Measurements from ENCODE around the gene ZNF678.
"Not testable (repeated sequence)": the region's sequence is repeated elsewhere in the genome, so short reads cannot be mapped to it uniquely, and the experiment has no call there.

DNA sequence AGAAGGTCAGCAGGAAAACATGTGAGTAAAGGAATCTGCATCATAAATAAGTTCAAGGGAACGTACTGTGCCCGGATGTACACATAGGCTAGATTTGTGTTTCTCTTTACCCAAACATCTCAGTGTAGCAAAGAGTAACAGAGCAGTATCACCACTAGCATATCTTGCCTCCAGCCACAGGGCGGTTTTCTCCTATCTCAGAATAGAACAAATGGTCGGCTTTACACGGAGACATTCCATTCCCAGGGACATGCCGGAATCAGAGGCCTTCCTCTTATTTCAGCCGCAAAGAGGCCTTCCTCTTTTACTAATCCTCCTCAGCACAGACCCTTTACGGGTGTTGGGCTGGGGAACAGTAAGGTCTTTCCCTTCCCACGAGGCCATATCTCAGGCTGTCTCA is 42.9 kb downstream of the ZNF678 start:
- not testable (repeated sequence) for TF ChIP-seq TAF1 (IDR thresholded peaks at IDR 0.05; ENCODE audit: borderline replicate concordance, low read depth, low read length); GATA2 (CRISPR knock-in tag; IDR thresholded peaks at IDR 0.05); MXI1 (IDR thresholded peaks at IDR 0.05; ENCODE audit: low read depth, low read length); YY1 (IDR thresholded peaks at IDR 0.05; ENCODE audit: low read depth); EZH2phosphoT487 (IDR thresholded peaks at IDR 0.05; ENCODE audit: borderline replicate concordance, low read depth); TCF12 (IDR thresholded peaks at IDR 0.05); RAD21 (IDR thresholded peaks at IDR 0.05; ENCODE audit: low read length); EP300 (IDR thresholded peaks at IDR 0.05; ENCODE audit: borderline replicate concordance in 1 of 2, low read depth in 1 of 2, low read length in 1 of 2)
- TF ChIP-seq, protein P1, sequence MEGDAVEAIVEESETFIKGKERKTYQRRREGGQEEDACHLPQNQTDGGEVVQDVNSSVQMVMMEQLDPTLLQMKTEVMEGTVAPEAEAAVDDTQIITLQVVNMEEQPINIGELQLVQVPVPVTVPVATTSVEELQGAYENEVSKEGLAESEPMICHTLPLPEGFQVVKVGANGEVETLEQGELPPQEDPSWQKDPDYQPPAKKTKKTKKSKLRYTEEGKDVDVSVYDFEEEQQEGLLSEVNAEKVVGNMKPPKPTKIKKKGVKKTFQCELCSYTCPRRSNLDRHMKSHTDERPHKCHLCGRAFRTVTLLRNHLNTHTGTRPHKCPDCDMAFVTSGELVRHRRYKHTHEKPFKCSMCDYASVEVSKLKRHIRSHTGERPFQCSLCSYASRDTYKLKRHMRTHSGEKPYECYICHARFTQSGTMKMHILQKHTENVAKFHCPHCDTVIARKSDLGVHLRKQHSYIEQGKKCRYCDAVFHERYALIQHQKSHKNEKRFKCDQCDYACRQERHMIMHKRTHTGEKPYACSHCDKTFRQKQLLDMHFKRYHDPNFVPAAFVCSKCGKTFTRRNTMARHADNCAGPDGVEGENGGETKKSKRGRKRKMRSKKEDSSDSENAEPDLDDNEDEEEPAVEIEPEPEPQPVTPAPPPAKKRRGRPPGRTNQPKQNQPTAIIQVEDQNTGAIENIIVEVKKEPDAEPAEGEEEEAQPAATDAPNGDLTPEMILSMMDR (IDR thresholded peaks at IDR 0.05) = not testable (repeated sequence)
- TF ChIP-seq, protein P2, sequence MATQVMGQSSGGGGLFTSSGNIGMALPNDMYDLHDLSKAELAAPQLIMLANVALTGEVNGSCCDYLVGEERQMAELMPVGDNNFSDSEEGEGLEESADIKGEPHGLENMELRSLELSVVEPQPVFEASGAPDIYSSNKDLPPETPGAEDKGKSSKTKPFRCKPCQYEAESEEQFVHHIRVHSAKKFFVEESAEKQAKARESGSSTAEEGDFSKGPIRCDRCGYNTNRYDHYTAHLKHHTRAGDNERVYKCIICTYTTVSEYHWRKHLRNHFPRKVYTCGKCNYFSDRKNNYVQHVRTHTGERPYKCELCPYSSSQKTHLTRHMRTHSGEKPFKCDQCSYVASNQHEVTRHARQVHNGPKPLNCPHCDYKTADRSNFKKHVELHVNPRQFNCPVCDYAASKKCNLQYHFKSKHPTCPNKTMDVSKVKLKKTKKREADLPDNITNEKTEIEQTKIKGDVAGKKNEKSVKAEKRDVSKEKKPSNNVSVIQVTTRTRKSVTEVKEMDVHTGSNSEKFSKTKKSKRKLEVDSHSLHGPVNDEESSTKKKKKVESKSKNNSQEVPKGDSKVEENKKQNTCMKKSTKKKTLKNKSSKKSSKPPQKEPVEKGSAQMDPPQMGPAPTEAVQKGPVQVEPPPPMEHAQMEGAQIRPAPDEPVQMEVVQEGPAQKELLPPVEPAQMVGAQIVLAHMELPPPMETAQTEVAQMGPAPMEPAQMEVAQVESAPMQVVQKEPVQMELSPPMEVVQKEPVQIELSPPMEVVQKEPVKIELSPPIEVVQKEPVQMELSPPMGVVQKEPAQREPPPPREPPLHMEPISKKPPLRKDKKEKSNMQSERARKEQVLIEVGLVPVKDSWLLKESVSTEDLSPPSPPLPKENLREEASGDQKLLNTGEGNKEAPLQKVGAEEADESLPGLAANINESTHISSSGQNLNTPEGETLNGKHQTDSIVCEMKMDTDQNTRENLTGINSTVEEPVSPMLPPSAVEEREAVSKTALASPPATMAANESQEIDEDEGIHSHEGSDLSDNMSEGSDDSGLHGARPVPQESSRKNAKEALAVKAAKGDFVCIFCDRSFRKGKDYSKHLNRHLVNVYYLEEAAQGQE (IDR thresholded peaks at IDR 0.05; ENCODE audit: low read depth, low read length) = not testable (repeated sequence)
- TF ChIP-seq, protein P3, sequence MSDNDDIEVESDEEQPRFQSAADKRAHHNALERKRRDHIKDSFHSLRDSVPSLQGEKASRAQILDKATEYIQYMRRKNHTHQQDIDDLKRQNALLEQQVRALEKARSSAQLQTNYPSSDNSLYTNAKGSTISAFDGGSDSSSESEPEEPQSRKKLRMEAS (IDR thresholded peaks at IDR 0.05; ENCODE audit: low read depth) = not testable (repeated sequence)

Data from SK-N-SH (cell line).